Neural crest cell (in vitro differentiated cells): ENCODE measurements around the gene SORCS2. TPM values are rescaled to one million over a fixed set of nuclear protein-coding genes. Genes with fewer than 3 reads are reported as not detected.

Experiments used
- DNase-seq: peaks from one replicate; pipeline ENCODE4 v3.0.0; 2021; ENCODE audit warnings: low read depth, mixed read lengths, low spot score
- H3K27ac Mint-ChIP-seq: one replicate; pipeline ENCODE4 v1.8.0; 2021; ENCODE audit warnings: mild to moderate bottlenecking, mixed read lengths; ENCODE audit not compliant: unreplicated experiment
- H3K27me3 Mint-ChIP-seq: 2 replicates; pipeline ENCODE4 v1.8.0; 2021; ENCODE audit warnings: low read depth, mild to moderate bottlenecking, mixed read lengths
- H3K36me3 Mint-ChIP-seq: 2 replicates; pipeline ENCODE4 v1.8.0; 2021; ENCODE audit warnings: low read depth, mild to moderate bottlenecking, mixed read lengths
- H3K4me1 Mint-ChIP-seq: 2 replicates; pipeline ENCODE4 v1.8.0; 2021; ENCODE audit warnings: mixed read lengths
- H3K4me3 Mint-ChIP-seq: one replicate; pipeline ENCODE4 v1.8.0; 2021; ENCODE audit warnings: mild to moderate bottlenecking, mixed read lengths
- H3K9me3 Mint-ChIP-seq: 2 replicates; pipeline ENCODE4 v1.8.0; 2021; ENCODE audit warnings: mixed read lengths
- CTCF ChIP-seq: fragments of 200-600 bp; sonication (generic); conservative IDR thresholded peaks from 2 replicates; pipeline ENCODE4 v1.5.0; 2021; ENCODE audit warnings: antibody characterized with exemption, mild to moderate bottlenecking
- total RNA-seq: library from RNA; stranded (reverse); gene quantifications from 2 replicates; pipeline ENCODE4 v1.2.1, GENCODE V29; 2021

The SORCS2 gene
- total RNA-seq, 1 donor from 2014 or later: 1.1 TPM

DNA sequence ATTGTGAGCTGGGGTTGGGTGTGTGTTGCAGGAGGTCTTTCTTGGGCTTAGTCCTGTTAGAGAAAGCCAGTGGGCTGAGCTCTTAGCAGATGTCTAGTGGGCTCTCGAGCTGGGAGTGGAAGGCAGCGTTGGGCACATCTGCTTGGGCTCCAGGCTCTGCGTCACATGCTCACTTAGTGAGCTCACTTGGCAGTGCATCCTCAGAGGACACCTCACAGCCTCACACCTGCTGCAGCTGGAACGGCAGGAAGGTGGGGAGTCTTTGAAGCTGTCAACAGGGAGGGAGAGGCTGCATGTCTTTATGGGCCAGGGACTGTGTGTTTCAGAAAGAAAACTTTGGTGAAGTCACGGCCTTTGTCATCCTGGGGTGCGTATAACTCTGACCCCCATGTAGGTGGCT is 160.1 kb downstream of the SORCS2 start:
- H3K4me3 Mint-ChIP-seq: no peak overlapping the region
- H3K27ac Mint-ChIP-seq: no peak overlapping the region
- TF ChIP-seq CTCF: no peak
- H3K4me1 Mint-ChIP-seq: peaks cover 12% of the 10 kb centered on the region
- H3K36me3 Mint-ChIP-seq: no peaks in the 10 kb centered on the region
- no peaks in the 10 kb centered on the region for H3K9me3 Mint-ChIP-seq
- no peaks in the 10 kb centered on the region for H3K27me3 Mint-ChIP-seq
- no peak for DNase-seq

GRCh38 chr4:7353046-7353790 is 160.9 kb downstream of the SORCS2 start:
- peaks cover 12% of the 10 kb centered on the region for H3K4me1 Mint-ChIP-seq
- no peaks in the 10 kb centered on the region for H3K36me3 Mint-ChIP-seq
- no peak for TF ChIP-seq CTCF
- H3K27me3 Mint-ChIP-seq: no peaks in the 10 kb centered on the region
- no peak overlapping the region for H3K4me3 Mint-ChIP-seq
- no peaks in the 10 kb centered on the region for H3K9me3 Mint-ChIP-seq
- no peak for DNase-seq
- H3K27ac Mint-ChIP-seq: no peak overlapping the region

- Mint-ChIP-seq H3K27ac (no peak overlapping the region), H3K36me3 (no peaks in the 10 kb centered on the region), H3K9me3 (no peaks in the 10 kb centered on the region), H3K27me3 (no peaks in the 10 kb centered on the region), H3K4me3 (no peak overlapping the region), H3K4me1 (peaks cover 12% of the 10 kb centered on the region)
- no peak for DNase-seq
- no peak for TF ChIP-seq CTCF
Measured at GRCh38 chr4:7353846-7354610, 161.7 kb downstream of the SORCS2 start.

DNA sequence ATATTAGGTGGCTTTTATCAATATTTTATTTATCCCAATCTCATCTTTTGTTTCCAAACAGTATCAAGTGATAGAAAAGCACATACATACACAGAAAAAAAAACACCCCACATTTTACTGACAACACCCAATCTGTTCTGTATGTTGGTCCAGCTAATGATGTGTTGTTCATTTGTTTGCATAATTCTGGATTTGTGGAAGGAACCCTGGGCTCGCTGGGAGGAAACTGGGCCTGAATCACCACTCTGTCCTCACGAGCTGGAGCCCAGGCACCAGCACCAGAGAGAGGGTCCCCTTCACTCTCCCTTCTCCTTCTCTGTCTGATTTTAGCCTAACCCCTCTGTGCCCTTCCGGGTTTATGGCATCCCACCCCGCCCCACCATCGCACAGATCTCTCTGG is 162.6 kb downstream of the SORCS2 start:
- TF ChIP-seq CTCF: no peak
- no peak overlapping the region for H3K4me3 Mint-ChIP-seq
- H3K27ac Mint-ChIP-seq: peak overlapping the region; percentile 81
- no peaks in the 10 kb centered on the region for H3K9me3 Mint-ChIP-seq
- no peak for DNase-seq
- H3K4me1 Mint-ChIP-seq: peaks cover 12% of the 10 kb centered on the region
- H3K36me3 Mint-ChIP-seq: no peaks in the 10 kb centered on the region
- no peaks in the 10 kb centered on the region for H3K27me3 Mint-ChIP-seq

- H3K4me3 Mint-ChIP-seq: no peak overlapping the region
- H3K4me1 Mint-ChIP-seq: peaks cover 12% of the 10 kb centered on the region
- no peaks in the 10 kb centered on the region for H3K36me3 Mint-ChIP-seq
- H3K27ac Mint-ChIP-seq: no peak overlapping the region
- H3K9me3 Mint-ChIP-seq: no peaks in the 10 kb centered on the region
- no peaks in the 10 kb centered on the region for H3K27me3 Mint-ChIP-seq
- DNase-seq: no peak
- no peak for TF ChIP-seq CTCF
Measured at GRCh38 chr4:7355795-7356194, 163.5 kb downstream of the SORCS2 start.
